Activated gamma-delta T cell (primary cell): ENCODE results near the gene SARDH.
A peak's percentile ranks its signal among the peaks of the same experiment; 100 is the strongest.

Source experiments
- DNase-seq: peaks from one replicate; lab custom pipeline; 2025; lab: John Stamatoyannopoulos, UW

The SARDH gene

GRCh38 chr9:133702798-133703590 is 35.2 kb downstream of the SARDH start:
- DNase-seq: no peak

GRCh38 chr9:133701981-133702797 is 36.0 kb downstream of the SARDH start:
- DNase-seq: no peak

GRCh38 chr9:133701321-133701980 is 36.7 kb downstream of the SARDH start:
- peak; percentile 35 for DNase-seq

GRCh38 chr9:133700819-133701320 is 37.3 kb downstream of the SARDH start:
- no peak for DNase-seq

- DNase-seq: no peak
Measured at GRCh38 chr9:133699546-133699945, 38.6 kb downstream of the SARDH start.

- DNase-seq: no peak
Measured at GRCh38 chr9:133696071-133696472, 42.1 kb downstream of the SARDH start.

- DNase-seq: no peak
Measured at GRCh38 chr9:133694686-133695085, 43.5 kb downstream of the SARDH start.

- DNase-seq: no peak
Measured at GRCh38 chr9:133693703-133694529, 44.2 kb downstream of the SARDH start.

- no peak for DNase-seq
Measured at GRCh38 chr9:133693116-133693515, 45.0 kb downstream of the SARDH start.

- no peak for DNase-seq
Measured at GRCh38 chr9:133692364-133692985, 45.7 kb downstream of the SARDH start.

- DNase-seq: no peak
Measured at GRCh38 chr9:133691626-133692363, 46.4 kb downstream of the SARDH start.

- DNase-seq: no peak
Measured at GRCh38 chr9:133691191-133691590, 47.0 kb downstream of the SARDH start.

GRCh38 chr9:133690081-133690561 is 48.0 kb downstream of the SARDH start:
- DNase-seq: no peak

GRCh38 chr9:133689151-133689763 is 48.9 kb downstream of the SARDH start:
- no peak for DNase-seq

GRCh38 chr9:133687856-133688761 is 50.0 kb downstream of the SARDH start:
- DNase-seq: no peak

GRCh38 chr9:133686642-133687575 is 51.2 kb downstream of the SARDH start:
- DNase-seq: no peak
